Measurements from ENCODE around the gene LYPLA2. TPM values are rescaled to one million over a fixed set of nuclear protein-coding genes. Genes with fewer than 3 reads are reported as not detected.

The LYPLA2 gene
- total and polyA plus RNA-seq, 2 of the 8 experiments (the other 6 are each of a cell fraction or from before 2014, with no cell fraction given): 138 to 211 TPM

- TF ChIP-seq PHF8 (conservative IDR thresholded peaks at IDR 0.05; ENCODE audit: low read depth, low read length): no peak
- no peak for TF ChIP-seq CREB1 (IDR thresholded peaks at IDR 0.05)
- no peak for TF ChIP-seq GTF2F1 (IDR thresholded peaks at IDR 0.05; ENCODE audit: borderline replicate concordance, low read depth, low read length)
- no peak for TF ChIP-seq KDM1A (IDR thresholded peaks at IDR 0.05; ENCODE audit: borderline replicate concordance, low read length)
- TF ChIP-seq E2F6 (IDR thresholded peaks at IDR 0.05): no peak
- no peak for TF ChIP-seq BCL11A (IDR thresholded peaks at IDR 0.05; ENCODE audit: low read depth in 2 of 2, low read length in 2 of 2)
- TF ChIP-seq, protein P1, sequence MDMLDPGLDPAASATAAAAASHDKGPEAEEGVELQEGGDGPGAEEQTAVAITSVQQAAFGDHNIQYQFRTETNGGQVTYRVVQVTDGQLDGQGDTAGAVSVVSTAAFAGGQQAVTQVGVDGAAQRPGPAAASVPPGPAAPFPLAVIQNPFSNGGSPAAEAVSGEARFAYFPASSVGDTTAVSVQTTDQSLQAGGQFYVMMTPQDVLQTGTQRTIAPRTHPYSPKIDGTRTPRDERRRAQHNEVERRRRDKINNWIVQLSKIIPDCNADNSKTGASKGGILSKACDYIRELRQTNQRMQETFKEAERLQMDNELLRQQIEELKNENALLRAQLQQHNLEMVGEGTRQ (IDR thresholded peaks at IDR 0.05; ENCODE audit: low read length): no peak
These were observed 31.7 kb upstream of the LYPLA2 start (continued) for GRCh38 chr1:23759277-23759676.

Measured in H1 (cell line).